GM12872 (cell line): ENCODE measurements around the gene PARP3.

Source experiments
- TF ChIP-seq, protein P1 (sequence below): IDR thresholded peaks from 3 replicates; pipeline ENCODE4 v1.5.1; 2011; ENCODE audit warnings: low read depth, mild to moderate bottlenecking, low read length, moderate library complexity; ENCODE audit not compliant: insufficient read depth

PARP3 gene

DNA sequence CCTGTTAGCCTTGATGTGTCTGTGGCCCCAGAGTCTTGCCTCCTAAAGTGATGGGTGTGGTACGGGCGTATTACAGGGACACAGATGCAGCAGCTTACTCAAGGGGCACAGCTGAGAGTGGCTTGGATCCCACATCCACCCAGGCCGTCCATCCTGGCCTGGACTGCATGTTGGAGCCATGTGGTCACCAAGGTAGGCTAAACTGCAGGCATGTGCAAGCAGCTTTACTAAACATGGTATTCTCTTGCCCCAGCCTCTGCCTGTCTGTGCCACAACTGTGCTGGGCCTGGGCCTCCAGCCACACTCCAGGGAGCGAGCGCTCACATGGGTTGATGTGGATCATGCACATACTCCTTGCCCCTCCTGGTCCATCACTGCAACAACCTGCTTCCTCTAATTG is 7.0 kb downstream of the PARP3 start:
- TF ChIP-seq, protein P1, sequence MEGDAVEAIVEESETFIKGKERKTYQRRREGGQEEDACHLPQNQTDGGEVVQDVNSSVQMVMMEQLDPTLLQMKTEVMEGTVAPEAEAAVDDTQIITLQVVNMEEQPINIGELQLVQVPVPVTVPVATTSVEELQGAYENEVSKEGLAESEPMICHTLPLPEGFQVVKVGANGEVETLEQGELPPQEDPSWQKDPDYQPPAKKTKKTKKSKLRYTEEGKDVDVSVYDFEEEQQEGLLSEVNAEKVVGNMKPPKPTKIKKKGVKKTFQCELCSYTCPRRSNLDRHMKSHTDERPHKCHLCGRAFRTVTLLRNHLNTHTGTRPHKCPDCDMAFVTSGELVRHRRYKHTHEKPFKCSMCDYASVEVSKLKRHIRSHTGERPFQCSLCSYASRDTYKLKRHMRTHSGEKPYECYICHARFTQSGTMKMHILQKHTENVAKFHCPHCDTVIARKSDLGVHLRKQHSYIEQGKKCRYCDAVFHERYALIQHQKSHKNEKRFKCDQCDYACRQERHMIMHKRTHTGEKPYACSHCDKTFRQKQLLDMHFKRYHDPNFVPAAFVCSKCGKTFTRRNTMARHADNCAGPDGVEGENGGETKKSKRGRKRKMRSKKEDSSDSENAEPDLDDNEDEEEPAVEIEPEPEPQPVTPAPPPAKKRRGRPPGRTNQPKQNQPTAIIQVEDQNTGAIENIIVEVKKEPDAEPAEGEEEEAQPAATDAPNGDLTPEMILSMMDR: no peak

DNA sequence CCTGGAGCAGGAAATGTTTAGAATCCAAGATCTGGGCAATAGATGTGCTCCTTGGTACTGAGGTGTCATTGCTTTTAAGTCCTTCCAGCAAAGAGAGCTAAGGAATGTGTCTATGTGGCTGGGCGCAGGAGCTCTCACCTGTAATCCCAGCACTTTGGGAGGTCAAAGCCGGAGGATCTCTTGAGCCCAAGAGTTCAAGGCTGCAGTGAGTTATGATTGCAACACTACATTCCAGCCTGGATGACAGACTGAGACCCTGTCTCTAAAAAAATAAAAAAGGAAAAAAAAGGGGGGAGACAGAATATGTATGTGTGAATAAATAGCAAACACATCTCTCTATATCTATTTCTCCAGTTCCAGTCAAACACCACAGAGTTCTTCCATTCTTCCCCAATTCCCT is 8.7 kb downstream of the PARP3 start:
- TF ChIP-seq, protein P1: no peak

- TF ChIP-seq, protein P1: no peak
Observed at GRCh38 chr3:51953445-51953844, 11.3 kb downstream of the PARP3 start.

GRCh38 chr3:51954105-51954504 is 11.9 kb downstream of the PARP3 start:
- TF ChIP-seq, protein P1: no peak

GRCh38 chr3:51954713-51955112 is 12.6 kb downstream of the PARP3 start:
- TF ChIP-seq, protein P1: no peak

DNA sequence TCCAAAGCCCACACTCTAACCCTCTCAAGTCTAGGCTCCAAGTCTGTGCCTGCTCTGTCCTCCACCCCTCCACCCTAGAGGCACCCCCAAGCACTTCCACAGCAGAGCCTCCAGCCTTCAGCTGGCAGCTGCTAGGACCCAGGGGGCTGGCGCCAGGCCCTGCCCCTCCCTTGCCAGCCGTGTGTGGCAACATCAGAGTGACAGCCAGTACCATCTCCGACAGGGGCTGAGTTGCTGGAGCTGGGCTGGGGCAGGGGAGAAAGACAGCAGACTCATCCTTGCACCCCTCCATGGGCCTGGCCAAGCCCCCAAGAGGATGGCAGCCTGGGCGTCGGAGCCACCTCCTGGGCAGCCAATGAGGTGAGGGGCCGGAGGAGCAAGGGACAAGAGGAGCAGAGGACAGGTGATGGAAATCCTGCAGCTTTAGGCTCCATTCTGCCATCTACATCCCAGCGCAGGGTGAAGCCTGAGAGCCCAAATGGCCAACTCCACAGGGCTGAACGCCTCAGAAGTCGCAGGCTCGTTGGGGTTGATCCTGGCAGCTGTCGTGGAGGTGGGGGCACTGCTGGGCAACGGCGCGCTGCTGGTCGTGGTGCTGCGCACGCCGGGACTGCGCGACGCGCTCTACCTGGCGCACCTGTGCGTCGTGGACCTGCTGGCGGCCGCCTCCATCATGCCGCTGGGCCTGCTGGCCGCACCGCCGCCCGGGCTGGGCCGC is 13.2 kb downstream of the PARP3 start, which contains the start of gene GPR62:
Gene GPR62 (plus strand): TSS at position 207 of the 718 bp plus-strand sequence. CDS start 272 bp downstream, at position 479.
- TF ChIP-seq, protein P1: no peak

DNA sequence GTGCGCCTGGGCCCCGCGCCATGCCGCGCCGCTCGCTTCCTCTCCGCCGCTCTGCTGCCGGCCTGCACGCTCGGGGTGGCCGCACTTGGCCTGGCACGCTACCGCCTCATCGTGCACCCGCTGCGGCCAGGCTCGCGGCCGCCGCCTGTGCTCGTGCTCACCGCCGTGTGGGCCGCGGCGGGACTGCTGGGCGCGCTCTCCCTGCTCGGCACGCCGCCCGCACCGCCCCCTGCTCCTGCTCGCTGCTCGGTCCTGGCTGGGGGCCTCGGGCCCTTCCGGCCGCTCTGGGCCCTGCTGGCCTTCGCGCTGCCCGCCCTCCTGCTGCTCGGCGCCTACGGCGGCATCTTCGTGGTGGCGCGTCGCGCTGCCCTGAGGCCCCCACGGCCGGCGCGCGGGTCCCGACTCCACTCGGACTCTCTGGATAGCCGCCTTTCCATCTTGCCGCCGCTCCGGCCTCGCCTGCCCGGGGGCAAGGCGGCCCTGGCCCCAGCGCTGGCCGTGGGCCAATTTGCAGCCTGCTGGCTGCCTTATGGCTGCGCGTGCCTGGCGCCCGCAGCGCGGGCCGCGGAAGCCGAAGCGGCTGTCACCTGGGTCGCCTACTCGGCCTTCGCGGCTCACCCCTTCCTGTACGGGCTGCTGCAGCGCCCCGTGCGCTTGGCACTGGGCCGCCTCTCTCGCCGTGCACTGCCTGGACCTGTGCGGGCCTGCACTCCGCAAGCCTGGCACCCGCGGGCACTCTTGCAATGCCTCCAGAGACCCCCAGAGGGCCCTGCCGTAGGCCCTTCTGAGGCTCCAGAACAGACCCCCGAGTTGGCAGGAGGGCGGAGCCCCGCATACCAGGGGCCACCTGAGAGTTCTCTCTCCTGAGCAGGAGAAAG is 14.0 kb downstream of the PARP3 start:
- TF ChIP-seq, protein P1: peak; percentile 56
